NK-92 (cell line): Measurements from ENCODE around the gene ING1.
"Not testable (repeated sequence)": the region's sequence is repeated elsewhere in the genome, so short reads cannot be mapped to it uniquely, and the experiment has no call there.

Experiments used
- DNase-seq: peaks from one replicate; lab custom pipeline; 2025; ENCODE audit not compliant: unreplicated experiment; lab: John Stamatoyannopoulos, UW

ING1 gene

GRCh38 chr13:110714797-110715394 lies 1.4 kb downstream of the ING1 start:
- no peak for DNase-seq

- DNase-seq = peak; percentile 88
Observed at GRCh38 chr13:110715395-110716246, 2.1 kb downstream of the ING1 start.

GRCh38 chr13:110716247-110716515 lies 2.7 kb downstream of the ING1 start:
- DNase-seq = no peak

GRCh38 chr13:110719036-110719710 lies 5.7 kb downstream of the ING1 start:
- no peak for DNase-seq

- DNase-seq = no peak
Observed at GRCh38 chr13:110722971-110723370, 9.5 kb downstream of the ING1 start.

- no peak for DNase-seq
Observed at GRCh38 chr13:110723598-110723997, 10.1 kb downstream of the ING1 start.

GRCh38 chr13:110726153-110726552 lies 12.7 kb downstream of the ING1 start:
- DNase-seq = not testable (repeated sequence)

- no peak for DNase-seq
Observed at GRCh38 chr13:110726726-110727125, 13.2 kb downstream of the ING1 start.

- no peak for DNase-seq
Observed at GRCh38 chr13:110731072-110731471, 17.6 kb downstream of the ING1 start.

- no peak for DNase-seq
Observed at GRCh38 chr13:110734561-110734960, 21.1 kb downstream of the ING1 start.

- no peak for DNase-seq
Observed at GRCh38 chr13:110737555-110737954, 24.1 kb downstream of the ING1 start.

DNA sequence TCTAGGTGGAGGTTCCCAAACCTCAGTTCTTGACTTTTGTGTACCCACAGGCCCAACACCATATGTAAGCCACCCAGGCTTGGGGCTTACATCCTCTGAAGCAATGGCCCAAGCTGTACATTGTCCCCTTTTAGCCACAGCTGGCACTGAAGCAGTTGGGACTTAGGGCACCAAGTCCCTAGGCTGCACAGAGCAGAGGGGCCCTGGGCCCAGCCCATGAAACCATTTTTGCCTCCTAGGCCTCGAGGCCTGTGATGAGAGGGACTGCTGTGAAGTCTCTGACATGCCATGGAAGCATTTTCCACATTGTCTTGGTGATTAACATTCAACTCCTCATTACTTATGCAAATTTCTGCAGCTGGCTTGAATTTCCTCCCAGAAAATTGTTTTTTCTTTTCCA lies 30.2 kb downstream of the ING1 start:
- DNase-seq = no peak

GRCh38 chr13:110746438-110746837 lies 32.9 kb downstream of the ING1 start:
- DNase-seq = no peak

GRCh38 chr13:110748271-110748670 lies 34.8 kb downstream of the ING1 start:
- no peak for DNase-seq

- DNase-seq = no peak
Observed at GRCh38 chr13:110756219-110756631, 42.7 kb downstream of the ING1 start.

DNA sequence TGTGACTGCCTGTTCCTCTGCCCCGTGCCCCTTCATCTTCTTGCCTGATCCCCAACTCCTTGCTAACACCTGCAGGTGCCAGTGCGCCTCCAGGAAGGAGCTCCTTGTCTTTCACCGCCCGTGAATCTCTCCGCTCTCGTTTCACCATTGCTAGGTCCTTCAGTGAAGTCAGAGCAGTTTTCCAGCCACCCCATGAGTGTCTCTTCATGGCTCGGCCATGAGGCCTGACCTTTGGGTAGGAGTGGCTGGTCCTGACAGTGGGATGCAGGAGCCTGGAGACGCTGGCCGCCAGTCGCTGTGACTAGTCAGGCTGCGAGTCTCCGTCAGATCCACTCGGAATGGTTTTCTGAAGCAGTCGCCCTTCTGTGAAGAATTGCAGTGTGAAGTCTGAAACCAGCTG lies 43.8 kb downstream of the ING1 start:
- DNase-seq = no peak

DNA sequence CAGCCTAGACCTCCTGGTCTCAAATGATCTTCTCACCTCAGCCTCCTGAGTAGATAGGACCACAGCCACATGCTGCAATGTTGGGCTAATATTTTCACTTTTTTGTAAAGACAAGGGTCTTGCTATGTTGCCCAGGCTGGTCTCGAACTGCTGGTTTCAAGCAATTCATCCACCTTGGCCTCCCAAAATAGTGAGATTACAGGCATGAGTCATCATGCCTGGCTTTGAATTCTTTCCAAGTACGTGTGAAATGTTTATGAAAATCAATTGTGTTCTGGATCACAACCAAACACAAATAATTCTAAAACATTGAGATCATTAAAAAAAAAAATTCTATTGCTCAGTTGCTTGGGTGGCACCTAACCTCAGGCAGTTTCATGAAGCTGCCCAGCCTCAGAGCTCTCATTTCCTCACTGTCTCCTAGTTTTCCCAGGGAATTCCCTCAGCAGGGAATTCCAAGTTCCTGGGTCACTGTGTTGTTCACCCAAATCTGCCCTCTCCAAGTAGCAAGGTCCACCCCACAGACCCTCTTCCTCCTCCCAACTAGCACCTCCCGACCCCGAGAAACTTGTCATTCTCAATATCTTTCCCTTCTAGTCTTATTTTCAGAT lies 44.8 kb downstream of the ING1 start:
- no peak for DNase-seq

DNA sequence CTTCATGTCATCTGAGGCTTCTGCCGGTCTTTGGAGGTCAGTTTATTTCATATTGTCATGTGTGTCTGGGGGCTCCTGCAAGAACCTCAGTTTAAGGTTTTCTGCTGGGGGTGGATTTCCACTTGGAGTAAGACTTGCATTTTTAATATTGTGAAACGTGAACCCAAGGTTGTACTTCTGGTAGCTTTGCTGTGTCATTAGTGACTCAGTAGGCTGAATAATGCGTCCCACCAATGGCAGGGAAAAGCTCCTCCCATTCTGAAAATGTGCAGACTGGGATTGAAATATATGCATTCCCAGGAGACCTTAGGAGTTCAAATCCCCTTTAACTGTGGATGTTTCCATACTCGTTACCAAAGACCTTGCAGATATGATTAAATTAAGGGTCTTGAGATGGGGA lies 46.2 kb downstream of the ING1 start:
- no peak for DNase-seq

DNA sequence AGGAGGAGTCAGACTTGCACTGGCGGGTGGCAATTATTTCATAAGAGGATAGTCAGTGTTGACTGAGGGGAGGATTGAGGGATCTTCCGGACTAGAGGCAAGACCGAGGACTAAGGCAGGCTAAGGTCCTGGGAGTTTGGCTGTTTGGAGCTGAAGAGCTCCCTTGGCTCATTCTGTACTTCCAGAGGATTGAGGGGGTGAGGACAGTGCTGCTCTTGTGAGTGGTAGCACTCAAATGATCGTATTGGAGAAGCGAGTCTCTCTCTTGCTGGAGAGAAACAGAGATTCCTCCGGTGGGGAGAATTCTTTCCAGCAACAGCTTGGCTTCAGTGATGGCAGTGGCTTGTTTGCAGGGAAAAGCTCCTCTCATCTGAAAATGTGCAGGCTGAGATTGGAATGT lies 47.1 kb downstream of the ING1 start:
- DNase-seq = no peak

DNA sequence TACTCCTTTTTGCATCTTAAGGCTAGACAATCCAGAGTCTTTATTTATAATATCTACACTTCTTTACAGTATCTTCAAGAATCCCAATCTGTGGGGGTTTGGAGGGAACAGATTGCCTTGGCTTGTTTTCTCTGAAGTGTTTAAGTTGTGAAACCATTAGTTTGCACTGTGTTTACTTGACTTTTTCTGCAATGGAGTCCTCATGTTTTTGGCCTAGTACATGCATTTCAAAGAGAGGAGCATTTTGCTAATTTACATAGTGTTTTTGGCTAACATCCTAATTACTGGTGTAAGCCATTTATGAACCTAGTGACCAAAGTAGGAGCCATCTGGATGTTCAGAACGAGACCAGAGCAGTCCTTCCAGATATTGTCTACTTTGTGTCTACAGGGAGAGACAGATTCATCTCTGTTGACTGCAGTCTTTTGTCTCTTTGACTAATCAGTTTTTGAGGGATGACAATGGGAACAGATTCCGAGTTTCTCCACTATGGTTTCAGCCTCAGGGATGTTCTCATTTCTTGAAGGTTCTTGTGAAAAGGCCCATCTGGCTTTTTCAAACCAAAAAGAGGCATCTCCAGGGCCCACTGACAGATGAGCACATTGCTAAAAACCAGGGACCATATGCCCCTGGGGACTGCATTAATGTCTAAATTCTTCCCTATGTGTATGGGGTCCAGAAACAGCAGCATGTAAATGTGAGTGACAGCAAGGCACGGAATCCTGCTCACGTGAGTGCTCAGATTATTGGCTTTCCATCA lies 53.4 kb downstream of the ING1 start:
- no peak for DNase-seq

- DNase-seq = no peak
Observed at GRCh38 chr13:110767476-110767875, 54.0 kb downstream of the ING1 start.
